HG03558 (cell line): Measurements from ENCODE around the gene MAP3K4.
A peak's percentile ranks its signal among the peaks of the same experiment; 100 is the strongest.

Source experiments
- ATAC-seq: cut with Tn5 transposase; IDR thresholded peaks from one replicate; pipeline ENCODE4 v1.9.1; 2021; ENCODE audit warnings: moderate number of reproducible peaks; ENCODE audit not compliant: unreplicated experiment; ENCODE audit errors: extremely low read depth

The MAP3K4 gene

GRCh38 chr6:161031721-161032495 lies 40.3 kb downstream of the MAP3K4 start:
- ATAC-seq, result no peak

GRCh38 chr6:161033667-161034066 lies 42.1 kb downstream of the MAP3K4 start:
- ATAC-seq, result no peak

- ATAC-seq, result no peak
These were observed 43.8 kb downstream of the MAP3K4 start for GRCh38 chr6:161035182-161035980.

GRCh38 chr6:161035981-161036263 lies 44.4 kb downstream of the MAP3K4 start:
- ATAC-seq, result no peak

- ATAC-seq, result no peak
These were observed 46.3 kb downstream of the MAP3K4 start for GRCh38 chr6:161037873-161038228.

GRCh38 chr6:161038229-161039031 lies 46.9 kb downstream of the MAP3K4 start:
- peak; percentile 86 for ATAC-seq

- no peak for ATAC-seq
These were observed 49.7 kb downstream of the MAP3K4 start for GRCh38 chr6:161041274-161041673.

GRCh38 chr6:161044335-161044734 lies 52.8 kb downstream of the MAP3K4 start:
- no peak for ATAC-seq

GRCh38 chr6:161048641-161049040 lies 57.1 kb downstream of the MAP3K4 start:
- ATAC-seq, result no peak

GRCh38 chr6:161050134-161050765 lies 58.7 kb downstream of the MAP3K4 start:
- ATAC-seq, result no peak

GRCh38 chr6:161053103-161053502 lies 61.5 kb downstream of the MAP3K4 start:
- ATAC-seq, result no peak

- no peak for ATAC-seq
These were observed 63.3 kb downstream of the MAP3K4 start for GRCh38 chr6:161054876-161055275.

- no peak for ATAC-seq
These were observed 64.9 kb downstream of the MAP3K4 start for GRCh38 chr6:161056451-161056850.

GRCh38 chr6:161057103-161058091 lies 65.8 kb downstream of the MAP3K4 start:
- no peak for ATAC-seq

- no peak for ATAC-seq
These were observed 67.2 kb downstream of the MAP3K4 start for GRCh38 chr6:161058741-161059140.

GRCh38 chr6:161061576-161061975 lies 70.0 kb downstream of the MAP3K4 start:
- ATAC-seq, result no peak

- ATAC-seq, result no peak
These were observed 73.3 kb downstream of the MAP3K4 start for GRCh38 chr6:161064915-161065314.

GRCh38 chr6:161066511-161066910 lies 74.9 kb downstream of the MAP3K4 start:
- no peak for ATAC-seq

GRCh38 chr6:161067749-161068148 lies 76.2 kb downstream of the MAP3K4 start:
- no peak for ATAC-seq
